Natural killer cell treated with Interleukin-12 subunit alpha and Interleukin-12 subunit beta and Interleukin-15 and Interleukin-18, amount 100 ng/mL, for 72 hours (primary cell): ENCODE results near the gene EMILIN2. TPM values are rescaled to one million over a fixed set of nuclear protein-coding genes. Genes with fewer than 3 reads are reported as not detected.
"Not testable (repeated sequence)": the region's sequence is repeated elsewhere in the genome, so short reads cannot be mapped to it uniquely, and the experiment has no call there.

Source experiments
- ATAC-seq, 2 donors: fragments of 150-1000 bp; cut with Tn5 transposase in 1 of 2; sonication (Bioruptor Pico), chemical (Tn5 transposase) in 1 of 2; 2 replicates each; pipeline ENCODE4 v1.10.0; 2021
- DNase-seq: peaks from one replicate; pipeline ENCODE4 v3.0.0; 2022; ENCODE audit warnings: low spot score
- H3K27ac Mint-ChIP-seq, 2 donors: 1 replicate in 1 of 2; 2 replicates in 1 of 2; pipeline ENCODE4 v1.8.0; 2022; ENCODE audit warnings: mixed read lengths in 2 of 2, mild to moderate bottlenecking in 1 of 2, moderate library complexity in 1 of 2
- H3K27me3 Mint-ChIP-seq, 2 donors: 1 replicate in 1 of 2; 2 replicates in 1 of 2; pipeline ENCODE4 v1.8.0; 2022; ENCODE audit warnings: mixed read lengths in 2 of 2
- H3K36me3 Mint-ChIP-seq: one replicate; pipeline ENCODE4 v1.8.0; 2022; ENCODE audit warnings: mixed read lengths
- H3K4me1 Mint-ChIP-seq, 2 donors: 1 replicate in 1 of 2; 2 replicates in 1 of 2; pipeline ENCODE4 v1.8.0; 2022; ENCODE audit warnings: low read depth in 2 of 2, mixed read lengths in 2 of 2, mild to moderate bottlenecking in 1 of 2
- H3K4me3 Mint-ChIP-seq: one replicate; pipeline ENCODE4 v1.8.0; 2022; ENCODE audit warnings: mixed read lengths
- H3K9me3 Mint-ChIP-seq: 2 replicates; pipeline ENCODE4 v1.8.0; 2022; ENCODE audit warnings: mixed read lengths
- total RNA-seq, 2 donors: library from RNA; stranded (reverse); gene quantifications; one replicate each; pipeline ENCODE4 v1.2.3, GENCODE V29; 2022

EMILIN2 gene
- total RNA-seq, 2 donors from 2014 or later = 20.8 to 49.1 TPM

GRCh38 chr18:2851771-2852170 lies 5.0 kb downstream of the EMILIN2 start:
- Mint-ChIP-seq H3K27ac (no peak overlapping the region), H3K9me3 (no peaks in the 10 kb centered on the region), H3K4me3 (no peak overlapping the region), H3K27me3 (peaks cover 23 to 33% of the 10 kb centered on the region in 2 donors), H3K36me3 (no peaks in the 10 kb centered on the region), H3K4me1 (peaks cover 8 to 25% of the 10 kb centered on the region in 2 donors)
- ATAC-seq = no peak
- DNase-seq = no peak

GRCh38 chr18:2852460-2852859 lies 5.7 kb downstream of the EMILIN2 start:
- Mint-ChIP-seq H3K4me1 (peaks cover 7 to 24% of the 10 kb centered on the region in 2 donors), H3K27me3 (peaks cover 23 to 33% of the 10 kb centered on the region in 2 donors)
- ATAC-seq, DNase-seq, H3K9me3 Mint-ChIP-seq, H3K4me3 Mint-ChIP-seq, H3K36me3 Mint-ChIP-seq, H3K27ac Mint-ChIP-seq: not testable (repeated sequence)

DNA sequence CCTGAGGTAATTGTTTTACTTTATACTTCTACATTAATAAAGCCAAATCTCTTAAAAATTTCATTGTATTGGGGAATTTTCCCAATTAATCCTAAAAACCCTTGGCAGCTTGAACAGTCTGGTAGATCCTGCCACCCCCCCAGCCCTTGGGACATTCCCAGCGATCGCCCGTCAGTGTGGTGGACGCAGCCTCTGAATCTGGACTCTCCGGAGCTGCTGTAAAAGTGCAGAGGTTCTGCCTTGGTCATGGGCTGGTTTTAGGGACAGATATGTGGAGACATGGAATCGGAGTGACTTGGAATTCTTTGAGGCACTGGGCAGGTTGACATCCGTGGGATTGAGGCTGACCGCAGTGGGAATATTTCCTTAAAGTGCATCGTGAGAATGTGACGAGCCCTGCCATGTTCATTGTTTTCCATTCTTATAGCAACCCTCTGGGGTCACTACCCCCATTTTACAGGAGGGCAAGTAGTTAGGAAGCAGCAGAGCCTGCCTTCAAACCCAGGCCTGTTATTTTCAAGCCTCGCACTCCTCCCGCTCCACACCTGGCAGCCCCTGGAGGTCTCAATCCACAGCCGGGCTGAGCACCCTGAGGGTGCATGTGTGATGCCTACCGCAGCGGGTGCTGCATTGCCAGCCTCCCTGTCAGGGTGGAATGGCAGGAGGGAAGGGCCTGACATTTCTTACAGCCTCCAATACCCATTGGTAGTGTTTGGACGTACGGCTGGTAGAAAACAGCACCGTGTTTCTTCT lies 6.5 kb downstream of the EMILIN2 start:
- DNase-seq = no peak
- no peaks in the 10 kb centered on the region for H3K36me3 Mint-ChIP-seq
- H3K4me3 Mint-ChIP-seq = no peak overlapping the region
- peaks cover 18 to 25% of the 10 kb centered on the region in 2 donors for H3K27me3 Mint-ChIP-seq
- no peaks in the 10 kb centered on the region for H3K9me3 Mint-ChIP-seq
- H3K4me1 Mint-ChIP-seq = peaks cover 7 to 16% of the 10 kb centered on the region in 2 donors
- ATAC-seq = no peak
- H3K27ac Mint-ChIP-seq = no peak overlapping the region

DNA sequence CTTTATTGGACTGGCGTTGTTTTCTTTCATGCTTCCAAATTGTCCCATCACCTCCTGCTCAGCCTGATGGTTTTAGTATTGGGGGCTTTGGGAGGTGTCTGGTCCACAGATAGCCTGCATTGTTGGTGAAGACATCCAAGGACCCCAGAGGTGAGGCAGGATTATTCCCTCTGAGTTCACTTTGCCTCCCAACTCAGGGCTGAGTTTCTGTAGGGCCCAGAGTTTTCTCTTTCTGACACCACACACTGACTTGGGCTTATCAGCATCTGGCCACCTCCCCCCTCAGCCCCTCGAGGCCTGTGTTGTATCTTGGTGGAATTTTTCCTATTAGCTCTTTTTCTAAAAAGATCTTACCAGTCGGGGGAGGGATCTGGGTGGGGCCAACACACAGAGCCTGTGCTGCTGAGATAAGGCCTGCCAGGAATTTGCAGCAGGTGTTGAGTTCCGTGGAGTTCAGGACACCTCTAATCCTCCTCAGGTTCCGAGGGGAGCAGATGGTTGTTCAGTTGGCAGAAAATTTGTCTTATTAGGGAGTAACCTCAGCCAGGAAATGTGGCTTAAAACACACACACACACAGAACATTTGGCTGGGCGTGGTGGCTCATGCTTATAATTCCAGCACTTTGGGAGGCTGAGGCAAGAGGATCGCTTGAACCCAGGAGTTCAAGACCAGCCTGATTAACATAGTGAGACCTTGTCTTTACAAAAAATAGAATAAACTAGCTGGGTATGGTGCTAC lies 7.3 kb downstream of the EMILIN2 start:
- no peak overlapping the region for H3K4me3 Mint-ChIP-seq
- H3K27me3 Mint-ChIP-seq = peaks cover 11 to 17% of the 10 kb centered on the region in 2 donors
- peaks cover 5 to 11% of the 10 kb centered on the region in 2 donors for H3K4me1 Mint-ChIP-seq
- H3K27ac Mint-ChIP-seq = no peak overlapping the region
- DNase-seq (no peak), ATAC-seq (no peak)
- H3K36me3 Mint-ChIP-seq = no peaks in the 10 kb centered on the region
- no peaks in the 10 kb centered on the region for H3K9me3 Mint-ChIP-seq

- H3K4me3 Mint-ChIP-seq = no peak overlapping the region
- no peak overlapping the region for H3K27ac Mint-ChIP-seq
- ATAC-seq (no peak), DNase-seq (no peak)
- H3K27me3 Mint-ChIP-seq = peaks cover 14 to 22% of the 10 kb centered on the region in 2 donors
- no peaks in the 10 kb centered on the region for H3K36me3 Mint-ChIP-seq
- H3K9me3 Mint-ChIP-seq = no peaks in the 10 kb centered on the region
- peaks cover 5 to 11% of the 10 kb centered on the region in 2 donors for H3K4me1 Mint-ChIP-seq
Observed at GRCh38 chr18:2854875-2855274, 8.1 kb downstream of the EMILIN2 start.

GRCh38 chr18:2855560-2856350 lies 8.9 kb downstream of the EMILIN2 start:
- DNase-seq = no peak
- ATAC-seq = peak in 1 of 2 donors; percentile 31
- no peaks in the 10 kb centered on the region for H3K36me3 Mint-ChIP-seq
- no peaks in the 10 kb centered on the region for H3K9me3 Mint-ChIP-seq
- H3K27me3 Mint-ChIP-seq = peaks cover 11 to 15% of the 10 kb centered on the region in 2 donors
- H3K4me3 Mint-ChIP-seq = no peak overlapping the region
- H3K4me1 Mint-ChIP-seq = peaks cover 5 to 6% of the 10 kb centered on the region in 2 donors
- H3K27ac Mint-ChIP-seq = no peak overlapping the region

- H3K4me3 Mint-ChIP-seq = no peak overlapping the region
- ATAC-seq = no peak
- peaks cover 7 to 9% of the 10 kb centered on the region in 2 donors for H3K27me3 Mint-ChIP-seq
- no peak overlapping the region for H3K27ac Mint-ChIP-seq
- DNase-seq = no peak
- H3K9me3 Mint-ChIP-seq = no peaks in the 10 kb centered on the region
- H3K36me3 Mint-ChIP-seq = no peaks in the 10 kb centered on the region
- H3K4me1 Mint-ChIP-seq = peaks cover 4 to 5% of the 10 kb centered on the region in 2 donors
Observed at GRCh38 chr18:2856547-2857170, 9.9 kb downstream of the EMILIN2 start.

- H3K4me3 Mint-ChIP-seq = no peak overlapping the region
- no peaks in the 10 kb centered on the region for H3K9me3 Mint-ChIP-seq
- no peak overlapping the region for H3K27ac Mint-ChIP-seq
- no peak for ATAC-seq
- H3K4me1 Mint-ChIP-seq = peaks cover 4 to 5% of the 10 kb centered on the region in 2 donors
- H3K27me3 Mint-ChIP-seq = peaks cover 7 to 9% of the 10 kb centered on the region in 2 donors
- DNase-seq = no peak
- H3K36me3 Mint-ChIP-seq = no peaks in the 10 kb centered on the region
Observed at GRCh38 chr18:2857491-2858131, 10.8 kb downstream of the EMILIN2 start.

DNA sequence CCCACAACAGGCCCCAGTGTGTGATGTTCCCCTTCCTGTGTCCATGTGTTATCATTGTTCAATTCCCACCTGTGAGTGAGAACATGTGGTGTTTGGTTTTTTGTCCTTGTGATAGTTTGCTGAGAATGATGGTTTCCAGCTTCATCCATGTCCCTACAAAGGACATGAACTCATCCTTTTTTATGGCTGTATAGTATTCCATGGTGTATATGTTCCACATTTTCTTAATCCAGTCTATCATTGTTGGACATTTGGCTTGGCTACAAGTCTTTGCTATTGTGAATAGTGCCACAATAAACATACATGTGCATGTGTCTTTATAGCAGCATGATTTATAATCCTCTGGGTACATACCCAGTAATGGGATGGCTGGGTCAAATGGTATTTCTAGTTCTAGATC lies 13.6 kb downstream of the EMILIN2 start:
- H3K36me3 Mint-ChIP-seq, H3K27ac Mint-ChIP-seq, DNase-seq, H3K9me3 Mint-ChIP-seq, ATAC-seq, H3K4me3 Mint-ChIP-seq: not testable (repeated sequence)
- Mint-ChIP-seq H3K27me3 (peaks cover 15 to 18% of the 10 kb centered on the region in 2 donors), H3K4me1 (peaks cover 5 to 11% of the 10 kb centered on the region in 2 donors)

- not testable (repeated sequence) for H3K27ac Mint-ChIP-seq, H3K9me3 Mint-ChIP-seq, DNase-seq, H3K4me3 Mint-ChIP-seq, H3K36me3 Mint-ChIP-seq, H3K4me1 Mint-ChIP-seq, ATAC-seq
- peaks cover 15 to 20% of the 10 kb centered on the region in 2 donors for H3K27me3 Mint-ChIP-seq
Observed at GRCh38 chr18:2863997-2864396, 17.2 kb downstream of the EMILIN2 start.

DNA sequence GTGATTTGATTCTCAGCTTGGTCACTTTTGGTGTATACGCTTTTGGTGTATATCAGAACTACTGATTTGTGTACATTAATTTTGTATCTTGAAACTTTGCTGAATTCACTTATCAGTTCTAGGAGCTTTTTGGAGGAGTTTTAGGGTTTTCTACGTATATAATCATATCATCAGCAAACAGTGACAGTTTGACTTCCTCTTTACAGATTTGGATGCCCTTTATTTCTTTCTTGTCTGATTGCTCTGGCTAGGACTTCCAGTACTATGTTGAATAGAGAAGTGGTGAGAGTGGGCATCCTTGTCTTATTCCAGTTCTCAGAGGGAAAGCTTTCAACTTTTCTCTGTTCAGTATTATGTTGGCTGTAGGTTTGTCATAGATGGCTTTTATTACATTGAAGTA lies 19.7 kb downstream of the EMILIN2 start:
- H3K4me1 Mint-ChIP-seq, ATAC-seq, DNase-seq, H3K9me3 Mint-ChIP-seq, H3K36me3 Mint-ChIP-seq, H3K27ac Mint-ChIP-seq, H3K4me3 Mint-ChIP-seq: not testable (repeated sequence)
- peaks cover 15 to 18% of the 10 kb centered on the region in 2 donors for H3K27me3 Mint-ChIP-seq

- peaks cover 0 to 6% of the 10 kb centered on the region in 2 donors for H3K4me1 Mint-ChIP-seq
- DNase-seq = no peak
- no peak overlapping the region for H3K27ac Mint-ChIP-seq
- no peak for ATAC-seq
- no peaks in the 10 kb centered on the region for H3K36me3 Mint-ChIP-seq
- H3K9me3 Mint-ChIP-seq = no peaks in the 10 kb centered on the region
- H3K27me3 Mint-ChIP-seq = peaks cover 15% of the 10 kb centered on the region in 2 donors
- no peak overlapping the region for H3K4me3 Mint-ChIP-seq
Observed at GRCh38 chr18:2869207-2869606, 22.4 kb downstream of the EMILIN2 start.
